Umbilical cord (tissue), 2 donors: ENCODE measurements around the gene CHRNA4. TPM values are rescaled to one million over a fixed set of nuclear protein-coding genes. Genes with fewer than 3 reads are reported as not detected.

ENCODE experiments used
- DNase-seq: peaks from one replicate; pipeline ENCODE4 v3.0.0-alpha.2; 2015; ENCODE audit warnings: low spot score
- total RNA-seq: library from RNA; depleted of rRNA; stranded (reverse); fragments of >200 nt; gene quantifications from one replicate; pipeline ENCODE4 v1.2.3, GENCODE V29; 2014; ENCODE audit warnings: low replicate concordance; ENCODE audit not compliant: insufficient read depth

Gene CHRNA4
- total RNA-seq, 1 donor from 2014 or later = 2.2 TPM

DNA sequence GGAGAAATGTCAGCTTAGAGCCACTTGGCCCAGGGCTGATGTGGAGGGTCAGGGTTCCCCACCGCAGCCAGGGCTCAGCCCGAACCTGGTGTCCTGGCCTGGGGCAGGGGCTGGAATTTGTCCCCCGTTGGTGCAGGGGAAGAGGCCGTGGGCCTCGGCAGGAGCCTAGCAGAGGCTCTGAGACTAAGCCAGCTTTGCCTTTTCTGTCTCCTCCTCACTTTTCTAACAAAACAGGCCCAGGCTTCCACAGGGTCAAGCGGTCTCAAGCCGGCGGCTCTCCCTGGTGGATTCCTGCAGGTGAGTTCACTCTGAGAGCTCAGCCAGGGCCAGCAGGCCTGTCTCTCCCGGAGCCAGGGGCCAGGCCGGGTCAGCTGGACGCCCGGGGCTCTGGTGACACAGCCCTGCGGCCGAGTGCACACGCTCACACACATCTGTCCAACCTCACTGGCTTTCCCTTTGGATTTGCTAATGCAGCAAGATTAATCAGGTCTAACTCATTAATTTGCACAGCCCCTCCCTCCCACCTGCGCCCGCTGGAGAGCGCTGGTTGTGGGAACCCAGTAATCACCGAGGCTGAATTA is 2.9 kb upstream of the CHRNA4 start:
- no peak for DNase-seq

DNA sequence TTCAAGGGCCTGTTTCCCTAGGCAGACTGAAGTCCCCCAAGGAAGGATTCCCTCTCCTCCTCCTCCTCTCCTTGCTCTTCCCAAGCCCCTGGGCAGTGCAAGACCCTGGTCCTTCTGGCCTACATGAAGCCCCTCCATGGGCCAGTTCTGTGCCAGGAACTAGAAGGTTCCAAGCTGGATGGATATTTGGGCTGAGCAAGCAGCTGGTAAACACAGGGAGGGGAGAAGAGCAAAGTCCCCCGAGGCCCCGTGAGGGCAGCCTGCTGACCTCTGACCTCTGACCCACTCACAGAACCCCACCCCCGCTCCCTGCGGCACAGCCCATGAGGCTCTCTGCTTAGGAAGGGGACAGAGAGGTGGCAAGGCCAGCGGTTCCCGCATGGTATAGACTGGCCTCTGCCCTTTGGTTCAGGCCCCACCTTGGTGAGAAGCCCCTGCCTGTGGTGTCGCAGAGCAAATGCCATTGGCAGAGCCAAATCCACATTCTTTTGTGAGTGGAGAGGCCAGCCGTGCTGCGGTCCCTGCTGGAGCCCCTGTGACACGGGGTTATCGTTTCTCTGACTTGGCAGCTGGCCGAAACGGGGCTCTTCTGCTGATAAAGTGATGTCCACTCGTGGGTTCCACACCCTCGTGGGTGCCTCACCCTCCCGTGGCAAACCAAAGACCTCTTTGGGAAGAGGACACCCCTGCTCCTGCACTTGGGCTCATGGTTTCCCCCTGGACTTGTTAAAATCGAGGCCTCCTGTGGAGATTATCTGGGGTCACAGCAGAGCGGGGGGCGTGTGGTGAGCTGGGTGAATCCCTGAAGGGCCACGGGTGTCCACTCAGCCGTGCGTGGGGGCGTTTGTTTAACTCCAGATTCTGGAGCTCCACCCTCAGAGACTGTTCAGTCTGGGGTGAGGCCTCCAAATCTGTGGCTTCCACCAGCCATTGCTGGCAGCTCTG is 2.1 kb upstream of the CHRNA4 start:
- no peak for DNase-seq

DNA sequence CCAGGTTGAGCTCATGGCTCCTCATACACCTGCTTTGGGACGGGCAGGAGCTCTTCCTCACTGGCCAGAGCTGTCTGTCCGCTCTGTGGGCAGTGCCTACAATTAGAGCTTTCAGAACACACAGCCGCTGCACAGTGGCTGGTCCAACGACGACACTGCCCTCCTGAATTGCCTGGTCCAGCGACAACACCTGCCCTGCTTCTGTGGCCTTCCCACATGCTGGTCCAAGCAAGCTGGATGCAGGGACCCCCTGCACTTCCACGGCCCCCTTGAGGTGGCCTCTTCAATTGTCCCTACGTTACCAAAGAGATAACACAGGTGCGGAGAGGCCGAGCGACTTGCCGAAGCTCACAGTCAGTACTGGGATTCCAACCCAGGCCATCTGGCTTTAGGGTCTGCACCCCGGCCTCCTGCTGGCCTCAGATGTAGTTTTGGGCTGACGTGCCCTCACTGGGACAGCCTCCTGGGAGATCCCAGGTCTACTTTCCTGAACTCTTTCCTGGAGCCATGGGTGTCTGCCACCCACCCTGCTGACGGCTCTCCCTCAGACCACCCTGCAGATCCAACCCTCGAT is 1.4 kb upstream of the CHRNA4 start:
- DNase-seq = no peak

DNA sequence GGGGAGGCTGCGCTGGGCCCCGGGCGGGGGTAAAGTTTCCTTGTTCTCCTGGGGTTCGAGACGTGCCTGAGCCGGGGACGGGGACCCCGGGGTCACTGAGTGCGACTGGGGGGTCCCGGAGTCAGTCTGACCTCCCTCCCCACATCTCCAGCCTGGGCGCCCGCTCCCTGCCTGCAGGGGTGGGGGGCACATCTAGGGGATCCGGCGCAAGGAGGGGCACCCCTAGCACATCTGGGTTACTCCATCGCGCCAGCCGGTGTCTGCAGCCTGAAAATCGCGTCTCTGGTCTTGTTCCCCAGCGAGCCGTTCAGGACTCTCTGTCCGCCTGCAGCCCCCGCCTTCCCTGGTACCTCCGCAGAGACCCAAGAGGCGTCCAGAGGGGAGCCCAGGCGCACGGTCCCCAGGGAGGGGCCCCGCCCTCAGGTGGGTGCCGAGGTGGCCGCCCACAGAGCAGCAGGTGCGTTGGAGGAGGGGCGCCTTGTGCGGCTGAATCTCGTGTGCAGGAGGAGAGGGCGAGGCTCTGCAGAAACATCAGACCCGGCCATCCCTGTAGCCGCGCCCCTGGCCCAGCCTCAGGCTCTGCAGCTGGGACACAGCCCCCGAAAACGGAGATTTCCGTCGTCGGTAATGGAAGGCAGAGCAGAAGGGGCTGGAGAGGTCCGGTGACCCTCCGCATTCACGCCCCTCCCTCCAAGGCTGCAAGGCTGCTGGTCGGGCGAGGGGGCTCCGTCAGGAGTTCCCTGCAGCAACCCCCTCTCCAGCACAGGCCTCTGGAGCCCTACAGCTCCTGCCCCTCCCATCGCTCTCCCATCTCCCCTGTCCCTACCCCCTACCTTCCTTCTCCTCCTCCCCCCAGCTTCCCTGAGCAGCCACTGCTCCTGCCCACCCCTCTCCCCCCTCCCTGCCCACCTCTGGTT is 628 bp upstream of the CHRNA4 start:
- DNase-seq = no peak

DNA sequence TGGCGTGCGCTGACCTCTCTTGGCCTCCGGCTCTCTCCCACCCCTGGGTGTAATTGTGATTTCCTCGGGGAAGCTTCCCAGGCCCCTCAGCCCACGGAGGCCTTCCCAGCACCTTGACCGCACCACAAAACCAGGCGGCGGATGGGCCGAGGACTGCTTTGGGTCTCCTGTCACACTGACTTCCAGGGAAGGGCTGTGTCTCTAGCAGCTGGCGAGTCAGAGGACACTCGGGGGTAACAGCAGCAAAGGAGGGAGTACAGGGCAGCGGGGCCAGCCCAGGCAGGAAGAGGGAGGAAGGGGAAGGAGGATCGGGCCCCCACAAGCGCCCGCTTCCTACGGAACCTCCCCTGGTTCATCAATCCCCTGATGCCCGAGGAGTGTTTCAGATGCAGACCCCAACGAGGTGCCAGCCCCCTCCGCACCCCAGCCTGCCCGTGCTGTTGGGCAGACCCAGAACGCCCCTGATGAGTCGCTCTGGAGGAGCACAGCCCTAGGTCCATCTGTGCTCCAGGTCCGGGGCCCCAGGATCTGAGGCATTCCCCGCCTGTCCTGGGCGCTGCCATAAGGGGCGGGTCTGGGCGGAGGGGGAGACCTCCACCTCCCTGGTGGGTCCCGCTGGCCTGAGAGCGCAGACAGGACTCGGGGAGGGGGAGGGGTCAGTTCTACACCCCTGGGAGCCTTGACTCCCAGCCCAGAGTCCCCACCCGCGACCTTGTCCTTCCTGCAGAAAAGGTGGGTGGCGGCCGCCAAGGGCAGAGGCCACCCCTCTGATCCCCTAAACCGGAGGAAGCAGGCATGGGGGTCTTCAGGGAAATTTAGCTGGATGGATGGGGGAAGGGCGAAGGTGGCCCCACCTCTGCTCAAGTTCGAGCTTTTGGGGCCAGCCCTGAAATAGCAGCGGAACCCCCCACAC is 956 bp downstream of the CHRNA4 start:
- DNase-seq = no peak

DNA sequence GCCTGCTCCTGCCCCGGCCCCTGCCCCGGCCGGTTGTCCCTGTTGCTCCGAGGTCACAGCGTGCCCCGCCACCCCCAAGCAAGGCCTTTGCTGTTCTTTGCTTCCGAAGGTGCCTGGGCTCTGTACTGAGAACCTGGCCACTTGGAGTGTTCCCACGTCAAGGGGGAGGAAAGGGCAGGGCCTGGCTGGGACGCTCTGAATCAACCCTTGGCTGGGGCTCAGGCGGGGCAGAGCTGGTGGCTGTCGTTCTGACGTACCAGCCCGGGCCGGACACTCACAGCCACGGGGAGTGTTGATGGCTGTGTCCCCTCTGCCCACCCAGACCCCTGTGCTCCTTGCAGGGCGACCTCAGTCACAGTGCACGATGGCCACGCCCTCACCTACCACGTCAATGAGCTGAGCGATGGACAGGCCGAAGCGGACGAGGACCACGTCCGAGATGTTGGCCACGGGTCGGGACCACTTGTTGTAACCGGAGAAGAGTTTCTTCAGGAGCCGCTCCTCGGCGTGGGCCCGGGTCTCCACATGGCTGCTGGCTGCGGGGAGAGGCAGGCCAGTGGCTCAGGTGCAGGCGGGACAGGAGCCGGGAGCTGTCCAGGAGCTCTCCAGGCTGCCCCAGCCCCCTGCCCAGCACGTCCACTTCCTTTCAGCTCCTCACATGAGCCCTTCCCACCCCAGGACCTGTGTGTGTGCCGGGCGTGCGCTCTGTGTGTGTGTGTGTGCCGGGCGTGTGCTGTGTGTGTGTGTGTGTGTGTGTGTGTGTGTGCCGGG is 1.8 kb downstream of the CHRNA4 start:
- no peak for DNase-seq

DNA sequence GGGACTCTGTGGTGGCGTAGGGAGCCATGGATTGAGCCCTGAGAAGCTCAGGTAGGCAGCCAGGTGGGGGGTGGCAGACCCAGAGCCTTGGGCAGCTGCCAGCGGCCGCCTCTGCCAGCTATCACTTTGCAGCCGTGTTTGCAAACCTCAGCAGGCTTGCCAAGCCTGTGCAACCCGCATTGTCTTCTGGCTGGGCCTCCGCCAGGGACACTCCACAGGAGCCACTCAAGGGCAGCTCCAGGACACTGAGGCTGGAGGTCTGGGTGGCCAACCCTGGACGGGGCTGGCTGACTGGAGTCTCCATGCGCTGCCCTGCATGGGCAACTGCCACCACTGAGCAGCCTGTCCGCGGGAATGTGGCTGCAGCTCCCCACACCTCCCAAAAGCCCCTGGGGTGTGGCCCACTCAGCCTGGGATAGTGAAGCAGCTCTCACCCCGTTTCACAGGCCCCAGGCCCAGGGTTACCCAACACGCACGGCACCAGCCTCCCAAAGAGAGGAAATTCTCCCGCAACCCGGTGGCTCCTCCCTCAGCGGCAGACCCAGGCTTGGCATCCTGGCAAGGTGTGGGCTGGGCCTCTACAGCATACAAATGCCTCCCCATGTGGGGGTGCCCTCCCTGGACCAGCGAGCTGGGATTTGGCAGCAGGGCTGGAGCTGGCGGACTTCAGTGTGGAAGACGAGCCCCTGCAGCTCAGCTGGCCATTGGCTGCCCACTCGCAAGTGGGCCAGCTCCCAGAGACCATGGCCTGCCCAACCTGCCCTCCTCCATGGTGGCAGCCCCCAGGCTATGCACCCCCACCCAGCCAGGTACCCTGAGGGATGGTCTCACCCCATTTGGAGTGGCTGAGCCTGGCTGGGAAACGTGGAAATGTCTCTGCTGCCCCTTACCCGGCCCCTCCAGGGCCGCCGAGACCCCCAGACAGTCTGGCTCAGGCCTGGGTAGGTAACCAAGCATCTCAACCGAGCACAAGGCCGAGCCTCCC is 2.9 kb downstream of the CHRNA4 start:
- no peak for DNase-seq

DNA sequence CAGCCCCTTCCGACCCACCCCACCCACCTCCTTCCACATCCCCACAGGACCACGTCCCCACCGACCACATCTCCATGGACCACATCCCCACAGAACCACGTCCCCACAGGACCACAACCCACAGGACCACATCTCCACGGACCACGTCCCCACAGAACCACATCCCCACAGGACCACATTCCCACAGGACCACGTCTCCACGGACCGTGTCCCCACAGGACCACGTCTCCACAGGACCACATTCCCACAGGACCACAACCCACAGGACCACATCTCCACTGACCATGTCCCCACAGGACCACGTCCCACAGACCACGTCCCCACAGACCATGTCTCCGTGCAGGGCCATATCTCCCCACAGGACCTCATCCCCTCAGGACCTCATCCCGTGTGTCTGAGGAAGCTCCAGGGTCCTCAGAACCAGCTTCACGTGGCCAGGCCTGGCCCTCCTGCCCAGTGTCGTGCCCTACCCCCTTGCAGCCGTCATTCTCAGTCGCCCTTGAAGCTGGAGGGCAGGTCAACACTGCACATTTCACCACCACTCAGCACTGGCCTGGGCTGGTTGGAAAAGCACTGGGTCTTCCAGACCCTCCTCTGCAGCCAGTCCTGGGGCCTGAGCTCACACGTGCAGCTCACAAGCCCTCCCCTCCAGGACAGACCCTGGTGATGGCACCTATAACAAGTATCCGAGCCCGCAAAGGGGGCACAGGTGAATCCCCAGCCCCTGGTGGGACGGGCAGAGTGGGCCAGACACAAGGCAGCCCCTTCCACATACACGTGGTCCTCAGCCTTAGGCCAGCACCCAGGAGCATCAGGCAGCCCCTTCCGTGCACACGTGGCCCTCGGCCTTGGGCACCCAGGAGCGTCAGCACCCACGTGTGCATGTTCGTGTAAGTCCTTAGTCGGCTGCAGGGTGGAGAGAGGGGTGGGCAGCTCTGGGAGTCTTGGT is 3.9 kb downstream of the CHRNA4 start:
- no peak for DNase-seq

DNA sequence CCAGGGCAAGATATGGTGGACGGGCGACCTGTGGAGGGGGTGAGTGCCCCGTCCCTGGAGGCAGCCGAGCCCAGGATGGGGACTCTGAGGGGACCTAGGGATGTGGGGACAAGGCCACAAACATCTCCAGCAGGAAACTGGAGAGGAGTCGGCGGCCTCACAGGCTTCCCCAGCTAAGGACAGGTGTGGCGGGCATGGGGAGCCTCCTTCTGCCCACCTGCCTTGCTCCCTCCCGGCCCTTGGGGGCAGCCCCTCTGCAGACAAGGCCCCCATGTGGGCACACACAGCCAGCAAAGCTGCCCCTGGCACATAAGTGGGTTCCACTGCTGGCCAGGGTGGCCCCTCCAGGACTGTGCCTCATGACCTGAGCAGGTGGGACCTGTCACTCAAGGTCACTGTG is 4.6 kb downstream of the CHRNA4 start:
- no peak for DNase-seq

DNA sequence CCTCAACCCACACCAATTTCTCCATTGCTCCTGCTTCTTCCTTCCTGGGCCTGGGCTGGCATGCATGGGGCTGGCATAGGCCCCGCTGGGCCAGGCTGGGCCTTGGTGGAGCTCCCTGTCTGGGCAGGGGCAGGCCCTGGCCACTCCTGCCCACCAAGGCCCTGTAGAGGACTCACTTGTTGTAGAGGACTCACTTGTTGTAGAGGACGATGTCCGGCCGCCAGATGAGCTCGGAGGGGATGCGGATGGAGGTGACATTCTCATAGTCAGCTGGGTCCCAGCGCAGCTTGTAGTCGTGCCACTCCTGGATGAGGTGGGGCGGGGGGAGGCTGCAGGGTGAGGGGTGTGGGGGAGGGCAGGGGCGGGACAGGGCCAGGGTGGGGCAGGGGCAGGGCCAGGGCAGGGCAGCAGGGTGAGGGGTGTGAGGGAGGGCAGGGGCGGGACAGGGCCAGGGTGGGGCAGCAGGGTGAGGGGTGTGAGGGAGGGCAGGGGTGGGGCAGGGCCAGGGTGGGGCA is 5.3 kb downstream of the CHRNA4 start:
- no peak for DNase-seq

DNA sequence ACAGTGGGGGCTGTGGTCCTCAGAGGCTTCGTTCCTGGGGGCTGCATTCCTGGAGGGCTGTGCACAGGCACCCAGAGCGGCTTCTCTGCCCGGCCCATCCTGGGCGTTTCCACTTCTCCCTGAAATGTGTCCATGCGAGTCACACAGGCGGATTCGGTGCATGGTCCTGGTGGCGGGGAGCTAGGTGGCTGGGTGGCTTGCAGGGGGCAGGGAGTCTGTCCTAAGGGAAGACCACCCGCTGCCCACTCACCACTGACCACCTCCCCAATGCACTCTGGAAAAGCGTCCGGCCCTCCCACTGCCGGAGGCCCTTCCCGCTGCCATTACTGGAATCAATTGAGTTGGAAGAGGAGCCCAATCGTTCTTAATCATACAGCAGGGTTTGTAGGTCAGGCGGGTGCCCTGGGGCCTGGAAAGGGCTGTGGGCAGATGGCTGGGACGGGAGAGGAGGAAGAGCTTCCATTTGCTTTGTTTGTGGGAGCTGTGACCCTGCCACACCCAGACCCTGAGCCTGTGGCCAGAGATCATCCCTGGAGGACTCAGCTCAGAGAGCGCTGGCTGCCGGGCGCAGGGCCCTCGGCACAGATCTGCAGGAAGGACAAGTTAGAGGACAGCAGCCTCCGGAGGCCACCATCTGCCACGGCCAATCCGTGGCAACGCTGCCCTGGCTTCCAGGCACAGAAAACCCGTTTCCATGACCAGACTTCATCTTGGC is 6.4 kb downstream of the CHRNA4 start:
- DNase-seq = no peak

DNA sequence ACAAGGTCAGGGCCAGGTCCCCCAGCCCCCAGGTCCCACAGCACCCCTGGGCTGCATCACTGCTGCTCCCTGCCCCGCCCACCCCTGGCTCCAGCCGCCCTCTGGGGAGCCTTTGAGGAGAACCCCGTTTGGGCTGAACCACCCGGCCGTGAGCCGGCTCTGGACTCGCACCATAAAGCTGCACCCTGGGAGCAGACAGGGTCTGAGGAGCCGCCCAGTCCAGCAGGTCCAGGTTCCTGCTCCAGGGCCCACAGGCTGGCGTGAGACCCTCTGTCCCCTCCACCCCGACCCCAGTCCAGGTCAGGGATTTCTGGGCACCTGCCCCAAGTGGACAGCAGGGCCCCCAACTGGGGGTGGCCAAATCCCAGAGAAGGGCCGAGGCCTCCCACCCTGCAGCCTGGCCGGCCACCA is 8.3 kb downstream of the CHRNA4 start:
- DNase-seq = no peak

DNA sequence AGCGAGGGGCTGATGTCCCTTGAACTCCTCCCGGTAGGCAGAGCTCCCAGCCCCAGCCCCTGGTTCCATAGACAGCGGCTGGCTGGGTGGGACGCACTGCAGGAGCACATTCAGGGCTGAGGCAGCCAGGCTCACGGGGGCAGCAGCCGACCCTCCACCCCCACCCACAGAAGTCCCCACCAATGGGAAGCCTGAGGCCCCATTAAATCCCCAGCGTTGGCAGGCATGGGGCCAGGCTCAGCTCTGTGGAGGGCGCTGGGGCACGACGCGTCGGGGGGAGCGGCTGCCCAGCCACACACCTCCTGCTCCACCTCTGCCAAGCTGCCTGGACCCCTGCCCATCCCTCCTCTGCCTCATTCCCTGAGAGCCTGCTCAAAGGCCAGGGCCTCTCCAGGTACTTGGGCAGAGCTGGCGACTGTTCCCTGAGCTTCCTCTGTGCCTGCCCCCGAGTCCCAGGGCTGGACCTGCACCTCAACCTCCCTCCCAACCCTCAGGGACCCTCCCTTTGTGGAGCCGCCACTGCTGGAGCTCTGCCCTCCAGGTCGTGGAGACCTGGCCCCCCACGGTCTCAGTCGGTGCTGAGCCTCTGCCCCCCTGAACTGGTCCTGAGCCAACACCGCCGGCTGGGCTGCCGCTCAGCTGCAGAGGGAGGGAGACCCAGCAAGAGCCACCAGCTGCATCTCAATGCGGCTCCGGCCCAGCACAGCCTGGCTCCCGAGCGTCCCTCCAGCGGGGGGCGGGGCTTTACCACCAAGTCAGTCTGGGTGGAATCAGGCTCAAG is 9.1 kb downstream of the CHRNA4 start:
- peak; percentile 48 for DNase-seq

DNA sequence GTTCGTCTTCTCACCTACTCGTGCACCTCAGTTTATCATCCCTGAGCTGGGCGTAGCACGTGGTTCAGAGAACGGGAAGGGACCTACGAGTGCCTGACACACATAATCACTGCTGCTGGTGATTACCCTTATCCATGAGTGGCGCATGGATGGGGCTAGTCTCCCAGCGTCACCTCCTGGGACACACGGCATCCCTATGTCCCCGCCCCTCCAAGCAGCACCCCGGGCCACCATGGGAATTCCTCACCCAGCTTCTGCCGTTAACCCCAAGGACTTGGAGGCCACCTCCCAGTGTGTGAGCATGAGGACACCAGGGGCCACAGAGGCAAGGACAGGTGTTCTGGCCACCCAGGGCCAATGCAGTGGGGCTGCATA is 9.8 kb downstream of the CHRNA4 start:
- DNase-seq = no peak

DNA sequence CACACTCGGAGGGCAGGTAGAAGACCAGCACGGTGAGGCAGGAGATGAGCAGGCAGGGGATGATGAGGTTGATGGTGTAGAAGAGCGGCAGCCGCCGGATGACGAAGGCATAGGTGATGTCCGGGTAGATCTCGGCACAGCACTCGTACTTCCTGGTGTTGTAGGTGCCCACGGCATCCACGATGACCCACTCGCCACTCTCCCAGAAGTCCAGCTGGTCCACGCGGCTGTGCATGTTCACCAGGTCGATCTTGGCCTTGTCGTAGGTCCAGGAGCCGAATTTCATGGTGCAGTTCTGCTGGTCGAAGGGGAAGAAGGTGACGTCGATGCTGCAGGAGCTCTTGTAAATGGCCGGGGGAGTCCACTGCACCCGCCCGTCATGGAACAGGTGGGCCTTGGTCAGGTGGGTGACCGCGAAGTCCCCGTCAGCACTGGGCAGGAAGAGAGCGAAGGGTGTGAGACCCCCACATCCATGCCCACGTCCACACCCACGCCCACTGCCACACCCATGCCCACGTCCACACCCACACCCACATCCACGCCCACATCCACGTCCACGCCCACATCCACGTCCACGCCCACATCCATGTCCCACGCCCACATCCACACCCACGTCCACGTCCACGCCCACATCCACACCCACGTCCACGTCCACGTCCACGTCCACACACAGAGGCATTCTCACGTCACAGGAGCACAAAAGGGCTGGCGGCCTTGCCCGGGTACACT is 10.4 kb downstream of the CHRNA4 start:
- no peak for DNase-seq
